Globus pallidus (tissue), 1 donor: Measurements from ENCODE around the gene MIA3.
"Not testable (repeated sequence)": the region's sequence is repeated elsewhere in the genome, so short reads cannot be mapped to it uniquely, and the experiment has no call there.

Experiments used
- DNase-seq: peaks from one replicate; pipeline ENCODE4 v3.0.0-alpha.2; 2015; ENCODE audit warnings: low spot score

Gene MIA3, protein sequence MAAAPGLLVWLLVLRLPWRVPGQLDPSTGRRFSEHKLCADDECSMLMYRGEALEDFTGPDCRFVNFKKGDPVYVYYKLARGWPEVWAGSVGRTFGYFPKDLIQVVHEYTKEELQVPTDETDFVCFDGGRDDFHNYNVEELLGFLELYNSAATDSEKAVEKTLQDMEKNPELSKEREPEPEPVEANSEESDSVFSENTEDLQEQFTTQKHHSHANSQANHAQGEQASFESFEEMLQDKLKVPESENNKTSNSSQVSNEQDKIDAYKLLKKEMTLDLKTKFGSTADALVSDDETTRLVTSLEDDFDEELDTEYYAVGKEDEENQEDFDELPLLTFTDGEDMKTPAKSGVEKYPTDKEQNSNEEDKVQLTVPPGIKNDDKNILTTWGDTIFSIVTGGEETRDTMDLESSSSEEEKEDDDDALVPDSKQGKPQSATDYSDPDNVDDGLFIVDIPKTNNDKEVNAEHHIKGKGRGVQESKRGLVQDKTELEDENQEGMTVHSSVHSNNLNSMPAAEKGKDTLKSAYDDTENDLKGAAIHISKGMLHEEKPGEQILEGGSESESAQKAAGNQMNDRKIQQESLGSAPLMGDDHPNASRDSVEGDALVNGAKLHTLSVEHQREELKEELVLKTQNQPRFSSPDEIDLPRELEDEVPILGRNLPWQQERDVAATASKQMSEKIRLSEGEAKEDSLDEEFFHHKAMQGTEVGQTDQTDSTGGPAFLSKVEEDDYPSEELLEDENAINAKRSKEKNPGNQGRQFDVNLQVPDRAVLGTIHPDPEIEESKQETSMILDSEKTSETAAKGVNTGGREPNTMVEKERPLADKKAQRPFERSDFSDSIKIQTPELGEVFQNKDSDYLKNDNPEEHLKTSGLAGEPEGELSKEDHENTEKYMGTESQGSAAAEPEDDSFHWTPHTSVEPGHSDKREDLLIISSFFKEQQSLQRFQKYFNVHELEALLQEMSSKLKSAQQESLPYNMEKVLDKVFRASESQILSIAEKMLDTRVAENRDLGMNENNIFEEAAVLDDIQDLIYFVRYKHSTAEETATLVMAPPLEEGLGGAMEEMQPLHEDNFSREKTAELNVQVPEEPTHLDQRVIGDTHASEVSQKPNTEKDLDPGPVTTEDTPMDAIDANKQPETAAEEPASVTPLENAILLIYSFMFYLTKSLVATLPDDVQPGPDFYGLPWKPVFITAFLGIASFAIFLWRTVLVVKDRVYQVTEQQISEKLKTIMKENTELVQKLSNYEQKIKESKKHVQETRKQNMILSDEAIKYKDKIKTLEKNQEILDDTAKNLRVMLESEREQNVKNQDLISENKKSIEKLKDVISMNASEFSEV (N-terminal part only)

DNA sequence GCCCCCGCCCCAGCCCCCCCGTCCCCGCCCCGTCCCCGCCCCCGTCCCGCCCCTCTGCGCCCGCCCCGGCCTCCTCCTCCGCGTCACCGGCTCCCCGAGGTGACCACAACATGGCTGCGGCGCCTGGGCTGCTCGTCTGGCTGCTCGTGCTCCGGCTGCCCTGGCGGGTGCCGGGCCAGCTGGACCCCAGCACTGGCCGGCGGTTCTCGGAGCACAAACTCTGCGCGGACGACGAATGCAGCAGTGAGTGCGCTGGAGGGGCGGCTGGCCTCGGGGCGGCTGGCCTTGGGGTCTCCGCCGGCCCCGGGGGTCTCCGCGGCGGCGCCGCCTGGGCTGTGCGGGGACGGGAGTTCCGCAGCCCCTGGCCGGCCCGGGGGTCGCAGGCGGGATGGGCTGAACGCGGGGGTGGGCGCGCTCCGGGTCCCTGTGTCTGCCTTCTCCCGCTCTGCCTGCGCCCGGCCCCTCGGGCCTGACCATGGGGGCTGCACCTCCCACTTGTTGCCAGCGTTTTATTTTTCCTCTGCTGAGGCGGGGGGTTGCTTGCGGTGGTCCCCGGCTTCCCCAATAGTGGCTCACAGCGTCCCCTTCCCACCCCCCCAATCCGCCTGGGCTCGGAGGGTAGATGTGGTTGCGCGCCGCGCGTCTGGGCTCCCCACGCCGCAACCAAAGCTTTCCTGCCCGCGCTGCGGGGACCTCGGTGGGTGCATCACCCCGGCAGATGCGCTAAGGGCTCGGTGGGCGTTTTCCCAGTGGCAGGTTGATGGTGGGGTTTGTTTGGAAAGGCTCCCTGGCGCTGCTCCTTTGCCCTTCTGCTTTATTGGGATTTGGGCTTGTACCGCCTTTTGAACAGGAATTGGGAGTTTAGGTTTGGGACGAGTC is at the start of gene MIA3:
MIA3 (plus strand) TSS at position 97 of the 879 bp plus-strand sequence; CDS start at position 111, 14 bp downstream.
- peak; percentile 79 for DNase-seq

DNA sequence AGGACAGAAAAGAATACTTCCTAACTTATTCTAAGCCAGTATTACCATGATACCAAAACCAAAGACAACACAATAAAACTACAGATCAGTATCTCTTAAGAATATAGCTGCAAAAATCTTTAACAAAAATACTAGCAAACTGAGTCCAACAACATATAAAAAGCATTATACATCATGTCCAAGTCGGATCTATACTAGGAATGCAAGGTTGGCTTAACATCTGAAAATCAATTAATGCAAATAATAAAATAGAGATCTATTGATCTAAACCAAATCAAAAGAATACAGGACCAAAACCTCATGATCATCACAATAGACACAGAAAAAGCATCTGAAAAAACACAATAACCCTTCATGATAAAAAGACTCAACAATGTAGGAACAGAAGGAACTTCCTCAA is 47.1 kb upstream of the MIA3 start:
- DNase-seq = no peak

DNA sequence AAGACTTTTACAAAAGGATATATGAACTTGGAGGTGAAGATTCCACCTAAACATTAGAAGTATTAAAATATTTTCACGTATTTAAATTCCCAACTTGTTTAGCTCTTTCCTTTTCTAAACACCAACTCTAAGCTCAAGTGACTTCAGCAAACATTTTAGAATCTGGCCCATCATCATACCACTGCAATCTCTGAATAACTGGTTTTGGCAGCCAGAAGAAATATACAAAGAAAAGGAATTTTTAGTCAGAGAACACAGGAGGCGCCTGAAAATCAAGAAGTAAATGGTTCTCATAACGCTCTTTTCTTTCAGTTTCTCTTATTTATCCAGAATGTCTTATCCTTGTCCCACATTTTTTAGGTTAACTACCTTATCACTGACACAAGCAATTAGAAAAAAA is 38.6 kb upstream of the MIA3 start:
- no peak for DNase-seq

DNA sequence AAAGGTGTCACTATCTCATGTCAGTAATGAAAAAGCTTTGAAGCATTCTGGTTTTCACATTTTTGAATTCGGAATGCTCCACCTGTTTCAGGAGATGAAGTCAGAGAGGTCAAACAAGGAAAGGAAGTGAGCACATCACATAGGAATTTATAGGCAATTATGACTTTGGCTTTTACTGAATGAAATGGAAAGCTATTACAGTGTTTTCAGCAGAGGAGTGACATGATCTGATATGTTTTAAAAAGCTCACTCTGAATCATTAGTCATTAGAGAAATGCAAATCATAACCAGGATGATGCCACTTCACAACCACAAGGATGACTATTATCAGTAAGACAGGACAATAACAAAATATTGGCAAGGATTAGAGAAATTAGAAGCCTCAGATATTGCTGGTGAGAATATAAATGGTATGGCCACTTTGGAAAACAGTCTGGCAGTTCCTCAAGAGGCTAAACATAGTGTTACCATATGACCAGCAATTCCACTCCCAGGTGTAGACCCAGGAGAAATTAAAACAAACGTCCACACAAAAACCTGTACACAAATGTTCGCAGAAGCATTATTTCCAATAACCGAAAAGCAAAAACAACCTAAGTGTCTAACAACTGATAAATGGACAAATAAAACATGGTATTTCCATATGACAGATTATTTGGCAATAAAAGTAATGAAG is 35.7 kb upstream of the MIA3 start:
- DNase-seq = no peak

DNA sequence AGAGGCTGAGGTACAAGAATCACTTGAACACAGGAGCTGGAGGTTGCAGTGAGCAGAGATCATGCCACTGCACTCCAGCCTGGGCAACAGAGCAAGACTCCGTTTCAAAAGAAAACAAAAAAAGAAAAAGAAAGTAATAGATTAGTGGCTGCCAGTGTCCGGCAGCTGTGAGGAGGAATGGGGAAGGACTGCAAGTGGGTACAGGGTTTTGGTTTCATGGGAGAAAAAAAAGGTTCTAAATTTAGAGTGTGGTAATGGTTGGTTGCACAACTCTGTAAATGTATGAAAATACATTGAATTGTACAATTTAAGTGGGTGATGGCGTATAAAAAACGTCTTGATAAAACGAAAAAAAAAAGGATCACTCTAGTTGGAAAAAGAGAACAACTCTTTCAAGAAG is 34.8 kb upstream of the MIA3 start:
- peak; percentile 18 for DNase-seq

DNA sequence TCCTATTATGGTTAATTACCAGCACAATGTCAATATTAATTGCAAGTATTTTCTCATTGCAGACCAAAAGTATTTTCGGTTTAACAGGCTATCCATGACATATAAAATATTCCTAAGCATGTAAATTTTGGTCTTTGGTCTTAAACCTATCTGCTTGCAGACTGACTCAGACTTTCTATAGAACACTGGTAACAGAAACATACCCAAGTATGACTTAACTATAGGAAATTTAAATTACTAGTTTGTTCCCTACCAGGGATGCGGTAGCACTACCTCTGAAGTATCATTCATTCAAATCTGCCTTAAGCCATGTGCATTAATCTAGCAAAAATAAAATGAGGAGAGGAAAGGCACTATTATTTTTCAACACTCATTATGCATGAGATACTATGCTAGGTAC is 31.1 kb upstream of the MIA3 start:
- no peak for DNase-seq

DNA sequence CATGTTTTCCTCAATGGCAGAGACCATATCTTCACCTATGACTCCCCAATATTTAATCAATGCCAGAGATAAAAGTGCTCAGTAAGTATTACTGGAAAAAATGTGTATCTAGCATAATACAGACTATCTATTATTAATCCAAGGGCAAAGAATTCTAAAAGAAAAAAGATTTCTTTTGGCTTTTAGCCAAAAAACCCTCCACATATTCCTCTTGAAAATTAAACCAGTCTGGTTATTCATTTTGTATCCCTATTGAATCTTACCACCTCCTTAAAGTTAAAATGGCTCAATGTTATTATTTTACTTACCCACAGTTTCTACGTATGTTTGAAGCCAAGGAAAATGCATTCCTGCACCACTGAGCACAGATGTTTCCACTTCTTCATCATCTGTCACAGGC is 29.8 kb upstream of the MIA3 start:
- DNase-seq = no peak

DNA sequence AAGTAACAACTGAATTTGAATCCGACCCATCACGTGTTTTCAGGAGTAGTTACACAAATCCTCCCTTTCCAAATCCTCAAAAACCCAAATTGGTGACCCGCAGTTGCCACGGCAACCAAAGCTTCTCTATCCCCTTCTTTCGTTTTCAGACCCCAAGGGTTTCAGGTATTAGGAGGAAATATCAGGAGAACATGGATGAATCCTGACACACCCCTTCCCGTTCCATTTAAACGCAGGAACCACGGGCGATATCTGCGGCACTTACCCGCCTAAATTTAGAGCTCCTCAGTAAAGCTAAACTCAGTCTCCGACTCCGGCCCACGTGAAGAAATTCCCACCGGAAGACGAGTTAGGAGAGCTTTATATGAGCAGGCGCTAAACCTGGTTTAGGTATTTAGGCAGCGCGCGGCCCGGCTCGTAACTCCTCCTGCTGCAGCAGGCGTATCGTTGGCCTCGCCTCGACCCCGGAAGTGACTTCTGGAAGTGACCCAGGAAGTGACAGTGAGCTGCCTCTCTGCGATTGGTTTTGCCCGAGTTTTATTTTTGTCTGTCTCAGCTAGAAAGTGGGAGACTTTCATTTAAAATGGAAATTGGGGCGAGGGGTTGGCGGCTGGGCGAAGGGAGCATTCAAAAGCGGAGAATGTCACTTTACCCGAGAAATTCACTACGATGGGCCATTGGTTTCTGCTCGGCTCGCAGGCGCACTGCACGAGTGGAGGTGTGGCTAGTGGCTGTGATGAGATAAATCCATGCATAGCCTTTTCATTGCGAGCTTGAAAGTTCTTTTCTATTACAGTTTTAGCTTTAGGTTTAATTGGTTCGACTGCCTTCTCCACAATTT is 28.2 kb upstream of the MIA3 start, which contains the start of gene TAF1A:
TAF1A (minus strand) TSS at position 472 of the 841 bp plus-strand sequence.
- DNase-seq = peak; percentile 86

DNA sequence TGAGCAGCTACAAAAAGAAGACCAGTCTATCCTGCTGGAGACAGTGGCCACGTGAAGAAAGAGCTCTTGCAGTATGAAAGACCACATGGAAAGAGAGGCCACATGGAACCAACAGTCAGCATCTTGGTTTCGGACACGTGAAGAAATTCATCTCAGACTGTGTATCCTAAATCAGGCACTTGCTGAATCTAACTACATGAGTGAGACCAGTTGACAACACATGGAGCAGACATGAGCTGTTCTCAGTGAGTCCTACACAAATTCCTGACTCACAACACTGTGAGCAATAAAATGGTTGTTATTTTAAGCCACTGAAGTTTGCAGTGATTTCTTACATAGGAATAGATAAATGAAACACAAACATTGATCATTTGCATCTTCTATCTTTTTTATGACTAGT is 25.7 kb upstream of the MIA3 start:
- DNase-seq = no peak

DNA sequence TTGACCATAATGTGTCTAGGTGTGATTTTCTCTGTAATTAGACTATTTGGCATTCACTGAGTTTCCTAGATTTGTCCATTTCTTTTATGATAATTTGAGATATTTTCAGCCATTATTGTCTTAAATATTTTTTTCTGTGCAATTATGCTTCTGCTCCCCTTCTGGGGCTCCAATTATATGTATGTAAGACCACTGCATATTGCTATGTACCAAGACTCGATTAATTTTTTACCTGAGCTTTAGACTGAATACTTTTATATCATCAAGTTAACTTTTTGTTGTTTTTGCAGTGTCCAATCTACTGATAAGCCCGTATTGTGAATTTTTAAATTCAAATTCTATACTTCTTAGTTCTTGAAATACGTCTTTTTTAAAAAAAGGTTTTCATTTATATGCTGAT is 23.1 kb upstream of the MIA3 start:
- DNase-seq = no peak

DNA sequence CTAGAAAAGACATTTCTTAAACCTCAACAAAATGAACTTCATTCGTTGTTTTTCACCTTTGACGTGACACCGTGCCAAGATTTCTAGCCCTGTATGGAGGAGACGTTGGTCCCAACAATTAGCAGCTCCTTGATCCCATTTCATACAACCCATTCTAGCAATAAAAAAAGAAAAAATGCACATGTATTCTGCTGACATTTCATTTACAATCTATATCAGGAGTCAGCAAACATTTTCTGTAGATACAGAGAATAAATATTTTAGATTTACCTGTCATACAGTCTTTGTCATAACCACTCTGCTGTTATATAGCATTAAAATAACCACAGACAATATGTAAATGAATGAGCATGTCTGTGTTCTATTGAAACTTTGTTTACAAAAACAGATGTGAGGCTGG is 21.2 kb upstream of the MIA3 start:
- DNase-seq = no peak

DNA sequence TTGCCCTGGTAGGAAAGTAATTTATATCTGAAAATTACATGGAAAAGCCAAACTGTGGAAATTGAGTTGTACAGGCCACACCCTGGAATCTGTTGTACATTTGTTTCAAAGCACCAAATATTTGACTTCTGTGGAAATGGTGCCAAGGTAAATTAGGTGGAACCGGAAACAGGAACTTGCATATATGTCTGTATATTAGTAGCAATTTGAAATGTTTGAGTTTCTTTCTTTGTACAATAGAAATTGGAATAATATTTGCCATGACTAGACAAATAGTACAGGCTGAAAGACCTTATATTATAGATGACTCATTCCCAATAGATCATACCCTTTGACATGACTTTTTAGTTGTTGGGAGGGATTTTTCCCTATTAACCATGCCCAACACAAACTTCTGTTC is 17.6 kb upstream of the MIA3 start:
- DNase-seq = no peak

DNA sequence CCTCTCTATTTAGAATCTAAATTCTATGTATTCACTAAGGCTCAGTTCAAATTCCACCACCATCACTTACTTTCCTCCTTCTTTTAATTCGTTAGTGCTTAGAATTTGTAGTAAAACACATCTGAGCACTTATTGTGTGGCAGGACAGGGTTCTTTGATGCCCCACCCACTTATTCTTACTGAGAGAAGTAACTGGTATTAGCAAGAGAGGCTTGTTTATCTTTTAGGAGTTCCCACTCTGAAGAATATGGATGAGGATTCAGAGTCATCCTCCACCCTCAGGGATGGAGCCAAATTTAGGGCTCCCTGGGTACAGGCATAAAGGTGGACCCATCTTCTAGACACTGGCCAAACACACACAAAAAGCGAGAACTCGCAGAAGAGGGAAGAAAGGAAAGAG is 16.6 kb upstream of the MIA3 start:
- DNase-seq = no peak

DNA sequence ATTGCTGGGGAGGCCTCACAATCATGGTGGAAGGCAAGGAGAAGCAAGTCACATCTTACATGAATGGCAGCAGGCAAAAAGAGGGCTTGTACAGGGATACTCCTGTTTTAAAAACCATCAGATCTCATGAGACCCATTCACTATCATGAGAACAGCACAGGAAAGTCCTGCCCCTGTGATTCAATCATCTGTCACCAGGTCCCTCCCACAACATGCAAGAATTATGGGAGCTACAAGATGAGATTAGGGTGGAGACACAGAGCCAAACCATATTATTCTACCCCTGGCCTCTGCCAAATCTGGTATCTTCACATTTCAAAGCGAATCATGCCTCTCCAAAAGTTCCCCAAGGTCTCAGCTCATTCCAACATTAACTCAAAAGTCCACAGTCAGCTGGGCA is 11.1 kb upstream of the MIA3 start:
- DNase-seq = no peak

DNA sequence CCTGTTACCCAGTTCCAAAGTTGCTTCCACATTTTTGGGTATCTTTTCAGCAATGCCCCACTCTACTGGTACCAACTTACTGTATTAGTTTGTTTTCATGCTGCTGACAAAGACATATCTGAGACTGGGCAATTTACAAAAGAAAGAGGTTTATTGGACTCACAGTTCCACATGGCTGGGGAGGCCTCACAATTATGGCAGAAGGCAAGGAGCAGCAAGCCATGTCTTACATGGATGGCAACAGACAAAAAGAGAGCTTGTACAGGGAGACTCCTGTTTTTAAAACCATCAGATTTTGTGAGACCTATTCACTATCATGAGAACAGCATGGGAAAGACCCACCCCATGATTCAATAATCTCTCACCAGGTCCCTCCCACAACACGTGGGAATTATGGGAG is 8.8 kb upstream of the MIA3 start:
- not testable (repeated sequence) for DNase-seq

DNA sequence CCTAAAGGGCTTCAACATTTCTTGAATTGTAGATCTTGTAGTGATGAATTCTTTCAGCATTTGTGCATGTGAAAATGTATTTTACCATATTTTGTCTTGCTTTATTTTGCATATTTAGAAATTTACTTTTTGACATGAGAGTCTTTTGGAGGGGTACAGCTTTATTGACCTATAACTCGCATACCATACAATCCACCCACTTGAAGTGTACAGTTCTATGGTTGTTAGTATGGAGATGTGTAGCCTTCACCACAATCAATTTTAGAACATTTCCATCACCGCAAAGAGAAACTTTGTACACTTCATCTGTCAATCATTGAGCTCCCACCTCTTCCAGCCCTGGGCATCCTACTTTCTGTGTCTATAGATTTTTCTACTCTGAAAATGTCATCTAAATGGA is 7.2 kb upstream of the MIA3 start:
- no peak for DNase-seq

DNA sequence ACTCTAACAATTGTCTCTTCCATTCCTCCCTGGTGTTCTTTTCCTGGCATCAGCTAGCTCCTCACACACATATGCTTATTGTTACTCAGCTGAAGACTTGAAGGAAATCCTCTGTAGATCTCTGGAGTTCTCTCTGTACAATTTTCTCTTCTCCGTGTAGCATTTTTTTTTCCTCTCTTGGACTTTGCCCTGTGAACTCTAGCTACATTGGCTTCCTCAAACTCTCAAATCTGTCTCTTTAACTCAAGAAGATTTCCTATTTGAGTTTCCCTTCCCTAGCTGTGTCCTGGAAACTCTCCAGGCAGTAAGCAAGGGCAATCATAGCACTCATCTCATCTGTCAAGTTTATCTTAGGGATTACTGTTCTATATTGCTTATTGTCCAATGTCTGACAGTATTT is 4.3 kb upstream of the MIA3 start:
- no peak for DNase-seq

DNA sequence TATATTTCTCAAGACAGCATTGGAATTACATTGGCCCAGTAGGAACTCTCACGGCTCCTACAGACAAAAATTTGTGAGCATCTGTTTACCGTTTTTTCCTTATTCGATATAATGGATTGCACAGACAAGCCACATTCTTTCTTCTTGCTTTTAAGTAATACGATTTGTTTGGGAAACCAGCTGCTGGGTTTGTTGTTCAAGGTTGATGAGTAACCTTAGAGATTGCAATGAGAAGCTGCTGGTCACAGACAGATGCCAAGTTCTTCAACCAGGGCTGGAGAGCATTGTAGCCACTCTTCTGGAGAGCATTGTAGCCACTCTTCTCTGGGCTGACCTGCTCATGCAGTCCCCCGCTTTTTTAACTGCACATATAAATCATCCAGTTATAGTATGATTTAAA is 1.4 kb upstream of the MIA3 start:
- no peak for DNase-seq

DNA sequence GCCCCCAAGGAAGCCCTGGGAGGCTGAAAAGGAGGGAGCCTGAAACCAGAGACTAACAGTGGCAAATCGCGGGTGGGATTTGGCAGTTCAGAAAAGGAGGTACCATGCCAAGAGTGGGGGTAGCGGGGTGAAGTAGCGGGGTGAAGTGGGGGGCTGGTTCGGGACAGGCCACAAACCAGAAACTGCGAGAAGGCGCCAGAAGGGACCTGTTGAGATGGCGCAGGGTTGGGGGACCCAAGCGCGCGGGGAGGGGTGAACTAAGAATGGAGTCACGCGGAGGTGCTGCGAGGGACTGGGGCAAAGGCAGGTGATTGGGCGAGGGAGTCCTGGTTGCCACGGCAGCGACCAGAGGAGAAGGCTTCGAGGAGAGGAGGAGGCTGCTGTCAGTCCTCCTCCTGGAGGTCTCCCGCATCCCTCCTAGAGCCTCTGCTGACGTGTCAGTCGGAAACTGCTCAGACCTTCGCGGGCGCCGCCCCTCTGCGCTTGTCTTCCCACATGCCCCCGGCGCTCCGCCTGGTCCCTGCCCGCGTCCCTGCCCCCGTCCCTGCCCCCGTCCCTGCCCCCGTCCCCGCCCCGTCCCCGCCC is 438 bp upstream of the MIA3 start:
- peak; percentile 89 for DNase-seq
